Upper lobe of right lung (tissue), 1 donor: ENCODE results near the gene HS3ST6. TPM values are rescaled to one million over a fixed set of nuclear protein-coding genes. Genes with fewer than 3 reads are reported as not detected.
"Not testable (repeated sequence)": the region's sequence is repeated elsewhere in the genome, so short reads cannot be mapped to it uniquely, and the experiment has no call there.

Source experiments
- ATAC-seq: fragments of 200-7000 bp; cut with Tn5 transposase; one replicate; pipeline ENCODE4 v1.9.1; 2020; ENCODE audit warnings: mild to moderate bottlenecking, moderate library complexity
- DNase-seq: peaks from one replicate; pipeline ENCODE4 v3.0.0-alpha.2; 2020
- H3K27ac ChIP-seq: fragments of 200-600 bp; one replicate; pipeline ENCODE4 v1.8.0; 2022
- H3K27me3 ChIP-seq: fragments of 200-600 bp; one replicate; pipeline ENCODE4 v1.8.0; 2022; ENCODE audit warnings: mild to moderate bottlenecking
- H3K36me3 ChIP-seq: fragments of 200-600 bp; one replicate; pipeline ENCODE4 v1.8.0; 2022
- H3K4me1 ChIP-seq: fragments of 200-600 bp; one replicate; pipeline ENCODE4 v1.8.0; 2022
- H3K4me3 ChIP-seq: fragments of 200-600 bp; one replicate; pipeline ENCODE4 v1.8.0; 2022; ENCODE audit warnings: mild to moderate bottlenecking
- H3K9me3 ChIP-seq: fragments of 200-600 bp; one replicate; pipeline ENCODE4 v1.8.0; 2022
- intact Hi-C: fragments of 100-400 bp; cut with DNase I; formaldehyde crosslinking; loops from one replicate; pipeline ENCODE4 v1.11.0; 2022
- total RNA-seq: library from RNA; stranded (reverse); fragmentation: NEBNext Ultra II Directional; extraction: Animal tissue kit (Norgen Biotek cat#: 25700); gene quantifications from one replicate; pipeline ENCODE4 v1.2.1, GENCODE V29; 2021
- TF ChIP-seq, protein P1 (sequence below): fragments of 200-600 bp; IDR thresholded peaks from one replicate; pipeline ENCODE4 v1.8.0; 2022; ENCODE audit warnings: antibody characterized with exemption
- donor health status: DM: no; HTN: yes; CAD: no; lungs with severe emphysema.

Gene HS3ST6
- total RNA-seq, 1 donor from 2014 or later = not detected

DNA sequence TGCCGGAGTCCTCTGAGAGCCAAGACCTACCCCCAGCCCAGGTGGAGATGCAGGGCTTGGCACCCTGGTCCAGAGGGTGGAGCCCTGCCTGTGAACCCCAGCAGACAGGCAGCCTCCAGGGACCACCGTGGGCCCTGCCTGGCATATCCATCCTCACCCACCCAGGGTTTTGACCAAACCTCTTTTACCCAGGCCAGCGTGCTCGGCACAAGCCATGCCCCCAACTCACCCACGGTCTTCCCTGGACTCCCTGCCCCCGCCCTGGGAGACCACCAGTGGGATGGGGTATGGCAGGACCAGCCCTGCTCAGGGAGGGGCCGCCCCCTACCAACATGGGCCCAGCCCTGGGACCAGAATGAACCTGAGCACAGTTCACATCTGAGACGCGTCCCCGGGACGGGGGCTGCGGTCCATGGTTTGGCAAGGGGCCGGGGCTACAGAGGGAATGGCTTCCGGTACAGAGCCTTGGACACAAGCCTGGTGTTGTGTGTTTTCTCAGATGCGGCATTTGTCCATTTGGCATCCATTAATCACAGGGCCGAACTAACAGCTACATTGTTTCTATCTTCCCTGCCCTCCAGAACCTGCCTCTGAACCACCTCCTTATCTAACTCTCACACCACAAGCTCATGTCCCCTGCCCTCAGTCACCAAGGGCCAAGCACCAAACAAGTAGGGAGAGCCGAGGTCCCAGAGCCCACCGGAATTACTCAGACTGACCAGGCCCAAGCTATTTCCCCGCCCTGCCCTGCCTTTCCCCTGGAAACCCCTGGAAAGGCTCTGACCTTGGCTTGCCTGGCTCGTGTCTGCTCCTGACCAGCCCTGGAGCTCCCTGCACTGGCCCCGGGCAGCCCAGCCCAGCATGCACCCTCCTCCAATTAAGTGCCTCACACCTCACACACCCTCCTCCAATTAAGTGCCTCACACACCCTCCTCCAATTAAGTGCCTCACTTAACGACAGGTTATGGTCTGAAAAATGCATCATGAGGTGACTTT is 14.1 kb downstream of the HS3ST6 start:
- no peak overlapping the region for H3K4me3 ChIP-seq
- no peak overlapping the region for H3K27ac ChIP-seq
- H3K4me1 ChIP-seq = no peaks in the 10 kb centered on the region
- peaks cover 14% of the 10 kb centered on the region for H3K27me3 ChIP-seq
- ATAC-seq (peak; percentile 79), DNase-seq (peak; percentile 79)
- H3K9me3 ChIP-seq = no peaks in the 10 kb centered on the region
- H3K36me3 ChIP-seq = no peaks in the 10 kb centered on the region
- TF ChIP-seq, protein P1, sequence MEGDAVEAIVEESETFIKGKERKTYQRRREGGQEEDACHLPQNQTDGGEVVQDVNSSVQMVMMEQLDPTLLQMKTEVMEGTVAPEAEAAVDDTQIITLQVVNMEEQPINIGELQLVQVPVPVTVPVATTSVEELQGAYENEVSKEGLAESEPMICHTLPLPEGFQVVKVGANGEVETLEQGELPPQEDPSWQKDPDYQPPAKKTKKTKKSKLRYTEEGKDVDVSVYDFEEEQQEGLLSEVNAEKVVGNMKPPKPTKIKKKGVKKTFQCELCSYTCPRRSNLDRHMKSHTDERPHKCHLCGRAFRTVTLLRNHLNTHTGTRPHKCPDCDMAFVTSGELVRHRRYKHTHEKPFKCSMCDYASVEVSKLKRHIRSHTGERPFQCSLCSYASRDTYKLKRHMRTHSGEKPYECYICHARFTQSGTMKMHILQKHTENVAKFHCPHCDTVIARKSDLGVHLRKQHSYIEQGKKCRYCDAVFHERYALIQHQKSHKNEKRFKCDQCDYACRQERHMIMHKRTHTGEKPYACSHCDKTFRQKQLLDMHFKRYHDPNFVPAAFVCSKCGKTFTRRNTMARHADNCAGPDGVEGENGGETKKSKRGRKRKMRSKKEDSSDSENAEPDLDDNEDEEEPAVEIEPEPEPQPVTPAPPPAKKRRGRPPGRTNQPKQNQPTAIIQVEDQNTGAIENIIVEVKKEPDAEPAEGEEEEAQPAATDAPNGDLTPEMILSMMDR = no peak
- intact Hi-C loops = no loop called here

DNA sequence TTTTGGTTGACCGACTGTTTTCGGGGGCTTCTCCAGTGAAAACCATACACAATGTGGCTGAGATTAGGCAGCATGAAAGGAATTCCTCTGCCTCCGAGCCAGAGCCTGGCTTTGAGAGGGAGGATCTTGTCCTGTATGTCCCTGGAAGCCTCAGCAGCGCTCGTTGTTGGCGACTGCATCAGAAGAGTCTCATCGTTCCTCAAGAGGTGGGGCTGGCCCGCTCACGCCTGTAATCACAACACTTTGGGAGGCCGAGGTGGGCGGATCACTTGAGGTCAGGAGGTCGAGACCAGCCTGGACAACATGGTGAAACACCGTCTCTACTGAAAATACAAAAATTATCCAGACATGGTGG is 15.0 kb downstream of the HS3ST6 start:
- no peak for ATAC-seq
- no peaks in the 10 kb centered on the region for H3K36me3 ChIP-seq
- H3K9me3 ChIP-seq = no peaks in the 10 kb centered on the region
- intact Hi-C loops = no loop called here
- TF ChIP-seq, protein P1 = no peak
- H3K4me3 ChIP-seq = no peak overlapping the region
- DNase-seq = no peak
- H3K27me3 ChIP-seq = peaks cover 9% of the 10 kb centered on the region
- no peaks in the 10 kb centered on the region for H3K4me1 ChIP-seq
- H3K27ac ChIP-seq = no peak overlapping the region

DNA sequence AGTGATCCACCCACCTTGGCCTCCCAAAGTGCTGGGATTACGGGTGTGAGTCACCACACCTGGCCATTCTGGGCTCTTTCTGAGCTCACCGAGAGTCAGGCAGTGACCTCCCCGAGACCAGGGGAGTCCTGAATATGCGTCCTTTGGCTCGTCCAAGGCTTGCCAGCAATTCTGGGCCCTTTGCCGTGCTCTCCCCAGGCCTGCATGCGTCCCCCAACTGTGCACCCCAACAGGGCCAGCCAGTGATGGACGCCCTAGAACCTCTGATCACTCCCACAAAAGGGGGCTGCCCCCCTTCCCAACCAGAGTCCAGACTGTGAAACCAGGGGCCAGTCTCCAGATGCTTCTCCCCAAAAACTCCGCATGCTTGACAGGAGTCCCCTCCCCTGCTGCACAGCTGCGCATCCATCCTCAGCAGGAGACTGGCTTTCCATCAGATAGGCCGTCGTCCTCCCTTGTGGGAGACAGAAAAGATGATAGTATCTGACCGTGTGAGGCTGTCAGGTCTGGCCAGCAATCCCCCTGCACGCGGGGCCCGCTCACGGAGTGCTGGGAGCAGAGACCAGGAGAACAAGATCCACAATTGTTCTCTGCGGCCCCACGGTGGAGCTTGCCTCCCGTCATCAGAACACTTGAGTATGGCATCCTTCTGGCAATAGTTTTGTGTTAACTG is 15.5 kb downstream of the HS3ST6 start:
- H3K27ac ChIP-seq = no peak overlapping the region
- ATAC-seq (no peak), DNase-seq (no peak)
- no peak overlapping the region for H3K4me3 ChIP-seq
- peaks cover 9% of the 10 kb centered on the region for H3K27me3 ChIP-seq
- TF ChIP-seq, protein P1 = no peak
- H3K36me3 ChIP-seq = no peaks in the 10 kb centered on the region
- no peaks in the 10 kb centered on the region for H3K9me3 ChIP-seq
- H3K4me1 ChIP-seq = no peaks in the 10 kb centered on the region
- intact Hi-C loops = no loop called here

DNA sequence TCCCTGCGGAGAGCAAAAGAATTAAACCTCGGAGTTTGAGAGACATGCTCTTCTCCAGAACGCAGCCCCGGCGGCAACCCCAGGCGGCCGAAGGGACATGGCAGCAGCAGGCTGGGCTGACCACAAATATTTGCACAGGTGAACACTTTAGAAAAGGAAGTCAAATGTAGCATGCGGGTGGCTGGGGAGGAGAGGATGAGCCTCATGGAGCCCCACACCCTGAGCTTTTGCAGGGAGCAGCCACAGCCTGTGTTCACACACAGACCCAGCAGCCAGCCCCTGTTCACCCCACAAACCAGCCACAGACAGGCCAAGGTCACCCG is 17.8 kb downstream of the HS3ST6 start:
- DNase-seq = no peak
- Histone ChIP-seq H3K4me1 (no peaks in the 10 kb centered on the region), H3K4me3 (no peak overlapping the region), H3K27ac (no peak overlapping the region), H3K36me3 (no peaks in the 10 kb centered on the region), H3K27me3 (peaks cover 9% of the 10 kb centered on the region), H3K9me3 (no peaks in the 10 kb centered on the region)
- intact Hi-C loops = no loop called here
- TF ChIP-seq, protein P1 = no peak
- ATAC-seq = peak; percentile 54

DNA sequence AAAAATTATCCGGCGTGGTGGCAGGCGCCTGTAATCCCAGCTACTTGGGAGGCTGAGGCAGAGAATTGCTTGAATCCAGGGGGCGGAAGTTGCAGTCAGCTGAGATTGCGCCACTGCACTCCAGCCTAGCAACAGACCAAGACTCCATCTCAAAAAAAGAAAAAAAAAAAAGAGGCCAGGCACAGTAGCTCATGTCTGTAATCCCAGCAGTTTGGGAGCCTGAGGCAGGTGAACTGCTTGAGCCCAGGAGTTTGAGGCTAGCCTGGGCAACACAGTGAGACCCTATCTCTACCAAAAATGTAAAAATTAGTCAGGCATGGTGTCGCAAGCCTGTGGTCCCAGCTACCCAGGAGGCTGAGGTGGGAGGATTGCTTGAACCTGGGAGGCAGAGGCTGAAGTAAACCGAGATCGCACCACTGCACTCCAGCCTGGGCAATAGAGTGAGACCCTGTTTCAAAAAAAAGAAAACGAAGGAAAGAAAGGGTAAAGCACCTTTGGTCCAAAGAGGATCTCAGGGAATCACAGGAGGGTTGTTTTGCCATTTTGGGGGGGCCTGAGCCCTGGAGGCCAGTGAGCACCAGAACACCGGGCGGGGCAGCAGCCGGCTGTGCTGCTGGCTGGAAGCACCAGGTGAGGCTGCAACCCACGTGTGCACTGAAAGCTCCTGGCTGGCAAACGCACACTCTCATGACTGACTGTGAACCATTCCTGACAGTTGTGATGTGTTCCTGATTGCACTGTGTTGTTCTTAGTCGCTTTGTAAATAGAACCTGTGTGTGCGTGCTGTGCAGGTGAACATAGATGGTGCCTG is 18.4 kb downstream of the HS3ST6 start:
- DNase-seq = no peak
- ATAC-seq = peak; percentile 71
- H3K4me1 ChIP-seq = no peaks in the 10 kb centered on the region
- H3K4me3 ChIP-seq = no peak overlapping the region
- TF ChIP-seq, protein P1 = no peak
- H3K27me3 ChIP-seq = peaks cover 9% of the 10 kb centered on the region
- H3K27ac ChIP-seq = no peak overlapping the region
- intact Hi-C loops = no loop called here
- no peaks in the 10 kb centered on the region for H3K9me3 ChIP-seq
- no peaks in the 10 kb centered on the region for H3K36me3 ChIP-seq

DNA sequence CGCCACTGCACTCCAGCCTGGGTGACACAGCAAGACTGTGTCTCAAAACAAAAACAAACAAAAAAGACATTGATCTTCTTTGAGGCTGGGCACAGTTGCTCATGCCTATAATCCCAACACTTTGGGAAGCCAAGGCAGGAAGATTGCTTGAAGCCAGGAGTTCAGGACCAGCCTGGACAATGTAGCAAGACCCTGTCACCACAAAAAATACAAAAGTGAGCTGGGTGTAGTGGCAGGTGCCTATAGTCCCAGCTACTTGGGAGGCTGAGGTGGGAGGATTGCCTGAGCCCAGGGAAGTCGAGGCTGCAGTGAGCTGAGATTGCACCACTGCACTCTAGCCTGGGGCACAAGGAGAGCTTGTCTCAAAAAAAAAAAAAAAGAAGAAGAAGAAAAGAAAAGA is 20.5 kb downstream of the HS3ST6 start:
- H3K9me3 ChIP-seq, H3K36me3 ChIP-seq, intact Hi-C loops, H3K27ac ChIP-seq, DNase-seq, H3K4me3 ChIP-seq, H3K4me1 ChIP-seq, ATAC-seq: not testable (repeated sequence)
- peaks cover 13% of the 10 kb centered on the region for H3K27me3 ChIP-seq
